HG03571 (cell line): Measurements from ENCODE around the gene ZNF324.
"Not testable (repeated sequence)": the region's sequence is repeated elsewhere in the genome, so short reads cannot be mapped to it uniquely, and the experiment has no call there.

Experiments used
- ATAC-seq: cut with Tn5 transposase; IDR thresholded peaks from one replicate; pipeline ENCODE4 v1.9.1; 2021; ENCODE audit not compliant: unreplicated experiment

Gene ZNF324

DNA sequence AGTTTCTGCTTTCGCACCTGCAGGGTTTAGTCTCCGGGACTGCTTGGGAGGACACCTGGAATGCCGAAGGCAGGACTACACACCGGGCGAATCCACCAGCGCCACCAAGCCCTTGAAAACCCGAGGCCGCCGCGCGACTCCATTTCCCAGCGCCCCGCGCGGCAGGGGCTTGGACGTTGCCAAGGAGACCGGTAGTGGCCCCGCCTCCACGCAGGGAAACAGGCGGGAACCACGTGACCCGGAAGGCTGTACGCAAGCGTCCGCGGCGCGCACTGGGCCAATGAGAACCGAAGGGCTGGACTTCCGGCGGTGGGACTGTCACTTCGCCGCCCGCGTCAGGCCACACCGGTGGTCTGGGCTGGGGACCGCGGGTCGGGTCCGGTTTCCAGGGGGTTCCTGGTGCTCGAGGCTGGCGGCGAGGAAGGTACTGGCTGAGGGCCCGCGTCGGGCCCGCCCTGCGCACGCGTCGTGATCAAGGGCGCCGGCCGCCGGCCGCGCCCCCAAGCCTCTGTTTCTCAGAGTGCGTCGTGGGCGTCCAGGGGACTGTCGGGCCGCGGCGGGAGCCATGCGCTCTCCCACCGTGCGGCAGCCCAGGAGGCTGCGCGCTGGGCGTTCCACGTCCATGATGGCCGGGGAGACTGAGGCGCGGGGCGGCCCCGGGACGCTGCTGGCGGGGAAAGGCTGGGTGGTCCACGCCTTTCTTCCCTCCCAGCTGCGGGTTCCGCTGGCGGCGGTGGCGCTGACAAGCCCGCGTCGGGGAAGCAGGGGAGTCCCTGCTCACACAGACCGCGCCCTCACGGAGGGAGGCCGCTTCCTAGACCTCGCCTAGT is at the start of gene ZNF324:
ZNF324 (plus strand) TSS at position 321 of the 830 bp plus-strand sequence. CDS start 2,106 bp downstream, outside the sequence.
- ATAC-seq: peak; percentile 79

DNA sequence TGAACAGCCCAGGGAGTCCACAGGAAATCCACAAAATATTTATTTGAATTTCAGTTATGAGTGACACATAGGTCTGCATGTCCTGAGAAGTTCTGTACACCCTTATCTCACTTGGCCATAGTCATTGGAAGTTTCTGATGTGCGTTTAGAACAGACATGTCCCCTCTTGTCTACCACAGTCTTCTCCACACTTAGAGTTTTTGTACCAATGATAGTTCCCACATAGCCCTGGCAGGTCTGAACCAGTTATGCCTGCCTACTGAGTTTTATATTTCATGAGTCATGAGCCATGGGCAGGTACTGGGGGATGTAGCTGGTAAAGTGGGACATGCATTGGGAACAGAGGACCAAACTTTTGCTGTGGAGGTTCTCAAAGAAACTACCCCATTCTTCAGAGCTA is 38.3 kb upstream of the ZNF324 start:
- no peak for ATAC-seq

DNA sequence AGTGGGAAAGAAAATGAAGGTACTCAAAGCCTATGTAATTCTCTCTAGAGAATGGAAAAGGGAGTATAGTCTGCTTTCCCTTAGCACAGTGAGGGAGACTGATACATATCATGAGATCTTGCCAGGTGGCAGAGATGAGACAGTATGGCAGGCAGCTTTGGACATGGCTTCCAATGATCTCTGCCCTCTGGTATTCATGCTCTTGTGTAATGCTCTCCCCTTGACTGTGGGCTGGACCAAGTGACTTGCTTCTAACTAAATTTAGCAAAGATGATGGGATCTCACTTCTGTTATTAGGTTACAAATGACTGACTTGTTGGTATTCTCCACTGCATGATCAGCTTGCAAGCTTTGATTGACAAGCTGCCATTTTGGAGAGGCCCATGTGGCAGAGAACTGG is 37.1 kb upstream of the ZNF324 start:
- ATAC-seq: no peak

GRCh38 chr19:58434217-58434616 is 32.7 kb upstream of the ZNF324 start:
- ATAC-seq: no peak

GRCh38 chr19:58439576-58440554 is 27.0 kb upstream of the ZNF324 start, which contains the start of gene ZNF132:
ZNF132 (minus strand) TSS chr19:58440153; CDS start chr19:58439821, 332 bp downstream.
- ATAC-seq: peak; percentile 91

- no peak for ATAC-seq
Observed at GRCh38 chr19:58440556-58440955, 26.3 kb upstream of the ZNF324 start.

- not testable (repeated sequence) for ATAC-seq
Observed at GRCh38 chr19:58442986-58443385, 23.9 kb upstream of the ZNF324 start.

- not testable (repeated sequence) for ATAC-seq
Observed at GRCh38 chr19:58448860-58449259, 18.0 kb upstream of the ZNF324 start.

- ATAC-seq: not testable (repeated sequence)
Observed at GRCh38 chr19:58449980-58450379, 16.9 kb upstream of the ZNF324 start.

DNA sequence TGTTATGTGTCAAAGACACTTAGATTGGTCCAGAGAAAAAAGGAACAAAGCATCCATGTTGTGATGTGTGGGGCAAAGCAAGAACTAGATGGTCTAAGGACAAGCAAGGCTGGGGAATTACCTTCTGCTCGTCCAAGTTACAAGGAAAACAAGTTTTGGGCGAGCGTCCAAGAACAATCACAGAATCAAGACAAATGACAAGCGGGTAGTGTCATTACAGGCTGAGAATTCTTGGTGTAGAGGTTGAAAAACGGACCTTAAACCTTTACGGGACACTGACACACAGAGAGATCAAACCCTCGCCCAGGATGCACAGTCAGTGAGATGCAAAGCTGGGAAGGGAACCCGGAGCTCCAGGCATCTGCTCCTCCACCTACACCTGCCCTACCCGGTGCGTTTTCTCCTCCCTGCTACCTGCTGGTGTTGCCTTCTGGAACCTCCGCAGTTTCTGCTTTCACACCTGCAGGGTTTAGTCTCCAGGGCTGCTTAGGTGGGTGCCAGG is 16.0 kb upstream of the ZNF324 start:
- no peak for ATAC-seq

- peak; percentile 95 for ATAC-seq
Observed at GRCh38 chr19:58451358-58452101, 15.3 kb upstream of the ZNF324 start, which contains the start of gene ZNF324B. ZNF324B (plus strand) TSS chr19:58451622; CDS start chr19:58453702, 2,080 bp downstream.

DNA sequence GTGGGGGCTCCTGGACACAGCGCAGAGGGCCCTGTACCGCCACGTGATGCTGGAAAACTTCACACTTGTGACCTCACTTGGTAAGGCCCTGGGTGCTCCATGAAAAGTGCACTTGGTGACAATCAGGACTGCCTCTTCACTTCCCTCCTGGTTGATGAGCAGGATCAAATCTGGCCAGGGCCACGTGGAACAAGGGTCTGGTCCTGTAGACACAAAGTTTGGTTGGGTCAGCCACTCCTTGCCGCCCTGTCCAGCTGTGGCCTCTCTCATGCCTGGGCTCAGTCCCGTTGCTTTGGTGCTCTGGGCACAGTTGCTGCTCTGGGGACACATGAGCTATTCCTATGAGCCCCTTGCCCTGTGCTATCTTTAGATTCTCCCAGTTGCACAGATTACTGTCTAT is 13.1 kb upstream of the ZNF324 start:
- no peak for ATAC-seq

- ATAC-seq: no peak
Observed at GRCh38 chr19:58455306-58455705, 11.6 kb upstream of the ZNF324 start.

DNA sequence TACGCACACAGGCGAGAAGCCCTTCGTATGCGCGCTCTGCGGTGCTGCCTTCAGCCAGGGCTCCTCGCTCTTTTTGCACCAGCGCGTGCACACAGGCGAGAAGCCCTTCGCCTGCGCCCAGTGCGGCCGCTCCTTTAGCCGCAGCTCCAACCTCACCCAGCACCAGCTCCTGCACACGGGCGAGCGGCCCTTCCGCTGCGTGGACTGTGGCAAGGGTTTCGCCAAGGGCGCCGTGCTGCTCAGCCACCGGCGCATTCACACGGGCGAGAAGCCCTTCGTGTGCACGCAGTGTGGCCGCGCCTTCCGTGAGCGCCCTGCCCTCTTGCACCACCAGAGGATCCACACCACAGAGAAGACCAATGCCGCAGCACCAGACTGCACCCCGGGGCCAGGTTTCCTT is 10.8 kb upstream of the ZNF324 start:
- ATAC-seq: no peak

DNA sequence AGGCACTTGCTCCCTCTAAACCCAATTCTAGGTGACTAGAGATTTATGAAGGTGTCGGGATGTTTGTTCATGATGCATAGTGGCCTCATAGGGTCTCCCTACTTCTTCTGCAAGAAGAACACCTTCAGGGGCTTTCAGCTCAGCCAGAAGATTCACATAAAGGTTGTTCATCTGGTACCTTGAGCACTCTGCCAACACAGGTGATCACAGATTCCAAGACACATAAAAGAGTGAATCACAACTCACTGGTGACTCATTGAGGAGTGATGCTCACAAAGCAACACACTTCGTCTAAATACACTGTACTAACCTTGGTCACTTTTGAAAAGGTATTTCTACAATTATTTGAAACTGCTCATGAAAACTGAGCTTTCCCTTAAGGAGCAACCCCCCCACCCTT is 6.8 kb upstream of the ZNF324 start:
- ATAC-seq: no peak

GRCh38 chr19:58466089-58466759 is 656 bp upstream of the ZNF324 start:
- peak; percentile 28 for ATAC-seq

DNA sequence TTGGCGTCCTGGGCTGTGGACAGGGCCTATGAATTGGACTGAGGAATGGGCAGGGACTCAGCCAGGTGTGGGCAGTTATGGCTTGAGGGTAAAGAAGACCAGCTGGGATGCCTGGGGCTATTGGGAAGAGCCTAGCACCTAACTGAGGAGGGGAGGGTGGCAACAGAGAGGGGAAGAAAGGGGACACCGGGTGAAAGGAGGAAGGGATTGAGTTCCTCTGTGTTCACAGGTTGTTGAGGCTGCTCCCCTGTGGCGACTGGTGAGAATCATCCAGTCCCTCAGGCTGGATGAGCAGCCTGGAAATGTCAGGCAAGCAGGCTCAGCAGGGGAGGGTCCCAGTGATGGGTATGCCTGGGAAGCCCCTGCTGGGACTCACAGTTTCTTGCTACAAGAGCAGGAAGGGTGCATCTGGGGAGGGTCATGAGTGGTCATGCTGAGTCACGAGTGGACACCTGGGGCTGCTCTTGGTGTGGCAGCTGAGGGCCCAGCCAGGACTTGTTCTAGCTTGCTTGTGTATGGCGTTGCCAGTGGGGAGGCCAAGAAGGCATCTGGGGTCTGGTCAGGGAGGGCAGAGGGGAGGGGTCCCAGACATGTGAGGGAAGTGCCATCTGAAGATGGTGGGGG is 1.4 kb downstream of the ZNF324 start:
- no peak for ATAC-seq

GRCh38 chr19:58469241-58470013 is 2.5 kb downstream of the ZNF324 start:
- ATAC-seq: no peak
